Neural crest cell (in vitro differentiated cells): ENCODE measurements around the gene SCLT1. TPM values are rescaled to one million over a fixed set of nuclear protein-coding genes. Genes with fewer than 3 reads are reported as not detected.

ENCODE experiments used
- DNase-seq: peaks from one replicate; pipeline ENCODE4 v3.0.0; 2021; ENCODE audit warnings: low read depth, mixed read lengths, low spot score
- H3K27ac Mint-ChIP-seq: one replicate; pipeline ENCODE4 v1.8.0; 2021; ENCODE audit warnings: mild to moderate bottlenecking, mixed read lengths; ENCODE audit not compliant: unreplicated experiment
- H3K27me3 Mint-ChIP-seq: 2 replicates; pipeline ENCODE4 v1.8.0; 2021; ENCODE audit warnings: low read depth, mild to moderate bottlenecking, mixed read lengths
- H3K36me3 Mint-ChIP-seq: 2 replicates; pipeline ENCODE4 v1.8.0; 2021; ENCODE audit warnings: low read depth, mild to moderate bottlenecking, mixed read lengths
- H3K4me1 Mint-ChIP-seq: 2 replicates; pipeline ENCODE4 v1.8.0; 2021; ENCODE audit warnings: mixed read lengths
- H3K4me3 Mint-ChIP-seq: one replicate; pipeline ENCODE4 v1.8.0; 2021; ENCODE audit warnings: mild to moderate bottlenecking, mixed read lengths
- H3K9me3 Mint-ChIP-seq: 2 replicates; pipeline ENCODE4 v1.8.0; 2021; ENCODE audit warnings: mixed read lengths
- total RNA-seq: library from RNA; stranded (reverse); gene quantifications from 2 replicates; pipeline ENCODE4 v1.2.1, GENCODE V29; 2021
- TF ChIP-seq, protein P1 (sequence below): fragments of 200-600 bp; sonication (generic); conservative IDR thresholded peaks from 2 replicates; pipeline ENCODE4 v1.5.0; 2021; ENCODE audit warnings: antibody characterized with exemption, mild to moderate bottlenecking

The SCLT1 gene
- total RNA-seq, 1 donor from 2014 or later: 22.7 TPM

DNA sequence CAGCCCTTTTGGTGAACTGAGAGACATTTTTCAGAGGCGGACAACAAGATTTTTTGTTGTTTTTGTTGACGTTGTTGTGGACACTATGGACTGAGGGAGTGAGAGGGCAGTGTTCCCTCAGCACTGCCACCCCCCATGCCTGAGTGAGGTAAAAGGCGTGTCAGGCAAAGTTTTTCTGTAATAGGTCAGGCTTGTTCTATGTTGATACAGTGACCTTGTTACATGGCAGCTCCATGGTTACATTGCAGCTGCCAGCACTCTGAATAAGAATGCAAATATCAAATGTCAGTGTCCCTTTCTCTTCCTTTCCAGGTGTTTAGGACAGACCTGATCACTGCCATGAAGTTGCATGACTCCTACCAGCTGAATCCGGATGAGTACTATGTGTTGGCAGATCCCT, 247.3 kb downstream of the SCLT1 start:
- Mint-ChIP-seq H3K27ac (no peak overlapping the region), H3K9me3 (no peaks in the 10 kb centered on the region), H3K4me3 (no peak overlapping the region), H3K36me3 (peaks cover 28% of the 10 kb centered on the region), H3K27me3 (no peaks in the 10 kb centered on the region), H3K4me1 (no peaks in the 10 kb centered on the region)
- no peak for DNase-seq
- TF ChIP-seq, protein P1, sequence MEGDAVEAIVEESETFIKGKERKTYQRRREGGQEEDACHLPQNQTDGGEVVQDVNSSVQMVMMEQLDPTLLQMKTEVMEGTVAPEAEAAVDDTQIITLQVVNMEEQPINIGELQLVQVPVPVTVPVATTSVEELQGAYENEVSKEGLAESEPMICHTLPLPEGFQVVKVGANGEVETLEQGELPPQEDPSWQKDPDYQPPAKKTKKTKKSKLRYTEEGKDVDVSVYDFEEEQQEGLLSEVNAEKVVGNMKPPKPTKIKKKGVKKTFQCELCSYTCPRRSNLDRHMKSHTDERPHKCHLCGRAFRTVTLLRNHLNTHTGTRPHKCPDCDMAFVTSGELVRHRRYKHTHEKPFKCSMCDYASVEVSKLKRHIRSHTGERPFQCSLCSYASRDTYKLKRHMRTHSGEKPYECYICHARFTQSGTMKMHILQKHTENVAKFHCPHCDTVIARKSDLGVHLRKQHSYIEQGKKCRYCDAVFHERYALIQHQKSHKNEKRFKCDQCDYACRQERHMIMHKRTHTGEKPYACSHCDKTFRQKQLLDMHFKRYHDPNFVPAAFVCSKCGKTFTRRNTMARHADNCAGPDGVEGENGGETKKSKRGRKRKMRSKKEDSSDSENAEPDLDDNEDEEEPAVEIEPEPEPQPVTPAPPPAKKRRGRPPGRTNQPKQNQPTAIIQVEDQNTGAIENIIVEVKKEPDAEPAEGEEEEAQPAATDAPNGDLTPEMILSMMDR: no peak

DNA sequence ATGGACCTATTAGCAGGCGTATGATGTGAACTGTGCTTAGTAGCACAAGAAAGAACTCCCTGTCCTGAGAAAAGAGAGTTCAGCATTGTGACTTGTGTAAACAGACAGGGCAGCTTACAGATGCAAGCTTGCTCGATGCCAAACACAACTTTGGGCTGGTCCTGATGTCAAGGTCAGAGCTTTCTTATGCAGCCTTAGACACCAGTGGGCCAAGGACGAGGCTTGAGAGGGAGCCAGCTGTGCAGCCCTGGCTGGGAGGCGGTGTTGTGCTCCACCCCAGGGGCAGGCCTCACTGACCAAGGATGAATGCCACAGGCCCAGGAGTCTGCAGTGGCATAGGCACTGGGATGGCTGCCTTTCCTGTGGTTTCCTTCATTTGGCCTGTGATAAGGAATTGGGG, 248.4 kb downstream of the SCLT1 start:
- DNase-seq: no peak
- Mint-ChIP-seq H3K4me1 (no peaks in the 10 kb centered on the region), H3K9me3 (no peaks in the 10 kb centered on the region), H3K27ac (no peak overlapping the region), H3K4me3 (no peak overlapping the region), H3K36me3 (peaks cover 27% of the 10 kb centered on the region), H3K27me3 (no peaks in the 10 kb centered on the region)
- TF ChIP-seq, protein P1: no peak

DNA sequence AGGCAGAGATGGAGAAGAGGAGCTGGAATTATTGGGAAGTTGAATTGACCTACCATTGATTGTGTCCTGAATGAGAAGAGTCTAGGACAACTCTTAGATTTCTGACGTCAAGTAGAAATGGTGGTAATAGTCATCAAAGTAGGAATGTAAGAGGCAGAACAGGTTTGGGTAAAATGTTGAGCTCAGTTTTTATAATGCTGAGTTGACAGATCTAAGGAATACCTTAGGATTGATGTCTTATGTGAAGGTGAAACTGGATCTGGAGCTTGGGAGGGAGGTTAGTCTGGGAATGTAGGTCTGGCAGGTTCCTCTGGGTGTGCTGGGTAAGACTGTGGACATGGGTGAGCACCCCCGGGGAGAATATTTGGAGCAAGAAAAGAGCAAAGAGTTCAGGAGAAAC, 251.9 kb downstream of the SCLT1 start:
- no peaks in the 10 kb centered on the region for H3K9me3 Mint-ChIP-seq
- no peak overlapping the region for H3K4me3 Mint-ChIP-seq
- no peak overlapping the region for H3K27ac Mint-ChIP-seq
- no peaks in the 10 kb centered on the region for H3K27me3 Mint-ChIP-seq
- no peak for DNase-seq
- H3K4me1 Mint-ChIP-seq: peaks cover 5% of the 10 kb centered on the region
- TF ChIP-seq, protein P1: no peak
- peaks cover 13% of the 10 kb centered on the region for H3K36me3 Mint-ChIP-seq

DNA sequence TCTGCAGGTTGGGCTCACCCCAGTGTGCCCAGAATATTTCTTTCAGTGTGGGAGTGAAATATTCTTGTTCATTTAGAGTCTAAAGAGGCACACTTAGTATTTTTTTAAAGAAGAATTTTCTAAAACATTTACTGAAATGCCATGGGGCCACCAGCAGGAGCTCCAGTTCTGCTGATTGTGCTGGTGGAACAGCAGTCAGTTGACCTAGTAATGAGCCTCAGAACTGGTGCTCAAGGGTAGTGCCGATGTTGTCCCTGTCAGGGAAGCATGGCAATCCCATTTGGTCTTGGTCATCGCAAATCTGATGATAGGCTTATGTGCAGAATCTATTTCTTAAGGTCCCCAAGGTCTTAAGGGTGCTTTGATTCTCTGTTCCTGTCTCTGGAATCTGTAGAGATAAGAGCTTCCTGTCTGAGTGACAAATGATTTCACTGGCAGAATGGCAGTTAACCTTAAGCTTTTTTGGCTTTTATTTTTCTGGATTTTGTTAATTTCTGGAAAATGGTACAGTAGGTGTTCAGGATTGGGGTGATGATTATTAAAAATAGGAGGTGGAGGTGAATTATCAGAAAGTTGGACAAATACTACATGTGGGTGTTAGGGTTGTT, 252.5 kb downstream of the SCLT1 start:
- TF ChIP-seq, protein P1: peak; percentile 23
- H3K27me3 Mint-ChIP-seq: no peaks in the 10 kb centered on the region
- H3K9me3 Mint-ChIP-seq: no peaks in the 10 kb centered on the region
- H3K36me3 Mint-ChIP-seq: peaks cover 13% of the 10 kb centered on the region
- DNase-seq: no peak
- H3K27ac Mint-ChIP-seq: no peak overlapping the region
- peaks cover 5% of the 10 kb centered on the region for H3K4me1 Mint-ChIP-seq
- no peak overlapping the region for H3K4me3 Mint-ChIP-seq

DNA sequence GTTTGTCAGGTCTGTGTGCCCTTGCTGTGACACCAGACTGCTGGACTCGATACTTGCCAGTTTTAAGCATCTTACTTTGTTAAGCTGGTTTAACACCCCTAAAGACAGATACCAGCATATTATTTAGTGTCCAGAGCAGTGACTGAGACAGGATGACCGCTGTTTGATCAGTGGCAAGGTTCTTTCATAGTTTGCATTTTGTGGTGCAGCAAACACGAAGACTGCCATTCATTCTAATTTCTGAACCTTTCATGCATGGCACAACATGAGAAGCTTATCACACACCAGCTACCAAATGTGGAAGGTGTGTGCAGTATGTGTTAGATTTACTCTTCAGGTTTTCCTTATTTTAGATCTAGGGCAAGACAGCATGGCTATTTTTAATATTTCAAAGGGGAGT, 255.7 kb downstream of the SCLT1 start:
- Mint-ChIP-seq H3K27ac (no peak overlapping the region), H3K36me3 (peaks cover 11% of the 10 kb centered on the region), H3K4me3 (no peak overlapping the region), H3K27me3 (no peaks in the 10 kb centered on the region), H3K9me3 (no peaks in the 10 kb centered on the region), H3K4me1 (peaks cover 5% of the 10 kb centered on the region)
- TF ChIP-seq, protein P1: no peak
- no peak for DNase-seq

DNA sequence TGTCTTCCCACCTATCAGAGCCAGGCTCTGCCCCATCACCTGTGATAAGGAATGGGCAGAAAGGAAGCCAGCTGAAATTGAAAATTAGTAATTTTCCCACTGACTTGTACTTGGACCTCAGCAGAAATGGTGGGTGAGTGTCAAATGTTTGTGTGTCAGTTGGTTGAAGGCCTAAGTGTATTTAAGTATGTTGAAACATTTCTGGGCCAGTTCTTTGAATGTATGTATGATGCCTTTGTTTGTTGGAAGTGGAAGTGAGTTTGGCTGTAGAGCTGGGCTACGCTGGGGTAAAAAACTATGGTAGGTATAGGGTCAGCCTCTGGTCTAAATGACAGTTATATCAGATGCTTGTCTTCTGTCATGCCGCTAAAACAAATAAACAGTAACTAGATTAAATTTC, 256.1 kb downstream of the SCLT1 start:
- H3K27ac Mint-ChIP-seq: no peak overlapping the region

More for the DNA sequence above, 256.1 kb downstream of the SCLT1 start:
- Mint-ChIP-seq H3K9me3 (no peaks in the 10 kb centered on the region), H3K4me1 (peaks cover 5% of the 10 kb centered on the region), H3K36me3 (peaks cover 11% of the 10 kb centered on the region), H3K4me3 (no peak overlapping the region), H3K27me3 (no peaks in the 10 kb centered on the region)
- TF ChIP-seq, protein P1: no peak
- DNase-seq: no peak
